PC-9 (cell line): Measurements from ENCODE around the gene HSD3B7.

Experiments
- EZH2 ChIP-seq: fragments of 200-600 bp; sonication (generic); IDR thresholded peaks from 2 replicates; pipeline ENCODE4 v1.8.0; 2017; ENCODE audit warnings: antibody characterized with exemption, low read depth
- TF ChIP-seq, protein P1 (sequence below): fragments of 200-600 bp; sonication (generic); conservative IDR thresholded peaks from 2 replicates; pipeline ENCODE4 v1.6.1; 2017; ENCODE audit warnings: mixed run types, antibody characterized with exemption, mild to moderate bottlenecking, moderate library complexity

DNA sequence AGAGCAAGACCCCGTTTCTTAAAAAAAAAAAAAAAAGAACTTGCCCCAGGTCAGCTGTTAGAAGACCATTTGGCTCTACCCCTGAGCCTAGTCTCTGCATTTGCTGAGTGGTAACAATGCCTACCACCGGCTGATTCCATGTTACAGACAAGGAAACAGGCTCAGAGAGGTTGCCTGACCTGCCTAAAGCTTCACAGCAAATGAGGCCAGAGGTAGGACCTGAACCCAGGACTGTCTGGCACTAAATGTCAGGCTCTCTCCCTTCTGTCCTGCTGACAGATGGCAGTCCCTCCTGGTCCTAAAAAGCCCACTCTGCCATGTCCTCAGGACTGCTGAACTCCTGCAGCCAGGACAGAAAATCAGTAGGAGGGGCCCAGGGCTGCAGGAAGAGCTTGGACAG lies 19.7 kb downstream of the HSD3B7 start:
- TF ChIP-seq, protein P1, sequence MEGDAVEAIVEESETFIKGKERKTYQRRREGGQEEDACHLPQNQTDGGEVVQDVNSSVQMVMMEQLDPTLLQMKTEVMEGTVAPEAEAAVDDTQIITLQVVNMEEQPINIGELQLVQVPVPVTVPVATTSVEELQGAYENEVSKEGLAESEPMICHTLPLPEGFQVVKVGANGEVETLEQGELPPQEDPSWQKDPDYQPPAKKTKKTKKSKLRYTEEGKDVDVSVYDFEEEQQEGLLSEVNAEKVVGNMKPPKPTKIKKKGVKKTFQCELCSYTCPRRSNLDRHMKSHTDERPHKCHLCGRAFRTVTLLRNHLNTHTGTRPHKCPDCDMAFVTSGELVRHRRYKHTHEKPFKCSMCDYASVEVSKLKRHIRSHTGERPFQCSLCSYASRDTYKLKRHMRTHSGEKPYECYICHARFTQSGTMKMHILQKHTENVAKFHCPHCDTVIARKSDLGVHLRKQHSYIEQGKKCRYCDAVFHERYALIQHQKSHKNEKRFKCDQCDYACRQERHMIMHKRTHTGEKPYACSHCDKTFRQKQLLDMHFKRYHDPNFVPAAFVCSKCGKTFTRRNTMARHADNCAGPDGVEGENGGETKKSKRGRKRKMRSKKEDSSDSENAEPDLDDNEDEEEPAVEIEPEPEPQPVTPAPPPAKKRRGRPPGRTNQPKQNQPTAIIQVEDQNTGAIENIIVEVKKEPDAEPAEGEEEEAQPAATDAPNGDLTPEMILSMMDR = no peak
- TF ChIP-seq EZH2 = no peak
